ACHN (cell line): ENCODE data around the gene P2RY12.
A peak's percentile ranks its signal among the peaks of the same experiment; 100 is the strongest.

Experiments
- DNase-seq: peaks from one replicate; pipeline ENCODE4 v3.0.0-alpha.2; 2015
- in situ Hi-C: cut with HindIII; loops from 2 replicates; pipeline ENCODE4 v1.10.0; 2017; ENCODE audit warnings: low sequenced_read_pairs, low pct_ligation_motif_present, low pct_unique_long_range_greater_than_20kb

The P2RY12 gene

DNA sequence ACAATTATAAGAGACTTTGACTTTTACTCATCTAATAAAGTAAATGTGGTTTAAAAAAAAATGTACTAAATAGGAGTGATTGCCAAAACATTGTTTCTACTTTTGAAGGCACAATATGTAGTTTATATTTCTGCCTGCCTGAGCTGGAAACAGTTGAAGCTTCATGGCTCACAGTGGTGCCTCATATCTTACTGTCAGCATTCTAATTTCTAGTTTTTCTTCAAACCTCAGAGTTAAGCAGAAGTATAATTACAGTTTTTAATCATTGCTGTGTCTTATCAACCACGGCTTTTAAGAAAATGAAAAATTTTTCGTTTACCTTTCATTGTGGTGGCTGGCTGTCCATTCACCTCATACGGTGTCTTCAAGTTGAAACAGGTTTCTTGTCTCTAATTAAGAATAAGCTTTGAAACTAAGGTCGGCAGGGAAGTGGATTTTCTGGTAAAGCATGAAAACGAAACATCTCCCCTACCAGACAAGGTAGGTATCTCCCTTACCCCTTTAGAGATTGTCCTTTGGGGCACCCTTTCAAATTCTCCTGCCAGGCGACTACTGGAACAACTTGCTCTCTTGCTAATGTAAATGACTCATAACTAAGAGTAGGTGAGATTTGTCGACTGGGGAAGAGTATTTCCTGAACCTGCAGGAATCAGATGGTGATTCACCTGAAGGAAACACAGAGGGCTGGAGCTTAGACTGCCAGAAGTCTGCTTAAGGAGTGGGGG lies 68.1 kb downstream of the P2RY12 start, which contains the start of gene GPR87:
Gene GPR87 (minus strand): TSS at position 554 of the 725 bp plus-strand sequence. CDS start 16,720 bp downstream, outside the sequence.
- no peak for DNase-seq
- in situ Hi-C loops: no loop called here

DNA sequence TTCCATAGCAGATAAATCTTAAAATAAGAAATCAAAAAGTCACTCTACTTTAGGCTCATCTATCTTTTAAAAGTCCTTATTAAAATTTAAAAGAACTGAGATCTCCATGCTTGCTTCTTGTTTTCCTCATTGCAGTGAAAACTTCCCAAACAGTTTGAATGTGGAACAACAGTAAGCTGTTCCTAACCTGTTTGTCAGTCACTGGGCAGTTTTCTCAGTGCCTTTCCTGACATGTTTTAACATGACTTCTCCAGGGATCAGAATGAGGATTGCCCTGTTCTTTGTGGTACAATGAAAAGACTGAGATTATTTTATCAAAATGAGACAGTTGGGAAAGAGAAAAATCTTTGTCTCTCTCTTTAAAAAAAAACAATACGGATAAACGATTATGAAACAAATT lies 68.7 kb downstream of the P2RY12 start:
- no peak for DNase-seq
- in situ Hi-C loops: no loop called here

DNA sequence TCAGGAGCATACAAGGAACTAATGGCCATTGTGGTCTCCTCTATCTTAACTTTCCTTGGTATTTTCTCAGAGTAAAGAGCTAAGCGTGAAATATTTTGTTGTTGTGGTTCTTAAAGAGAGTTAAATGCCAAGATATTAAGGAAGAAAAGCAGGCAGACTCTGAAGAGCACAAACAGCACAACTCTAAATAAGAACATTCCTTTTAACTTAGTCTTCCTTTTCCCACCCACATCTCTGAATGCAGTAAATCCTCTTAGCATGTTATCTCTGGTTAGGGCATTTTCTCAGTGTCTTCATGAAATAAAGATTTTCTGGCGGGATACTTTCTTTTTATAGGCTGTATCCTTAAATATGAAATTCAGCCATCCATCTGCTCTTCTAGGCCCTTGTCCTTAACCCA lies 69.4 kb downstream of the P2RY12 start:
- in situ Hi-C loops: no loop called here
- DNase-seq: no peak

DNA sequence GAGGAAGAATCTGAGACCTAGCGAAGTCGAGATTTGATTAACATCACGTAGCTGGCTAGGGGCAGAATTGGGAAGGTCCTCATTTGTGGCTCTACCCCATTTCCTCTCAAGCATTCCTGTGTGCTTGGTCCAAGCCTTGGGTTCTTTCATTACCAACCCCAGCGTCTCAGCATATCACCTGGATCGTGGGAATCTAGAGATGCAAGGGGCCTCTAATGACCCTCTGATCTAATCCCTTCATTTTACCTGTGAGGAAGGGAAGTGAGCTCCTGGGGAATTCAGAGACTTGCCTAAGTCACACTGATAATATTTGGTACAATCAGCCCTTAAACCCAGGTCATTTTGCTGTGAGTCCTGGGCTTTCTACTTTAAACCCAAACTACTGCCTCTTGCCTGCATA lies 70.0 kb downstream of the P2RY12 start:
- in situ Hi-C loops: no loop called here
- DNase-seq: no peak

DNA sequence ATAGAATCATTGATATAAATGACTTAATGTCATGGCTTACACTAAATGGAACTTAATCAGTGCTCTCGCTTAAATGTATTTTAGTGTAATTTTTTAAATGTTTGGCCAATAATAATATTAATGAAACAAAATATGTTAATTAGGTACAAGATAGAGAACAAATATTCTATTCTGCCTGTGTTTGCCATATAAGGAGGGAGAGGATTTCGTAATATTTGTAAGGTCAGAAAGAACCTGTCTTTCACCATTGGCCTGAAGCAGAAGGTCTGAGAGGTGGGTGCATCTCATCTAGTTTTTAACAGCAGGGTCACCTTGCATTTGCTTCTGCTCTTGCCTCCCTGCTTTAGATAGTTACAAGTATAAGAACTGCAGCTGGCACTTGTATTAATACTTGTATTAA lies 70.4 kb downstream of the P2RY12 start:
- in situ Hi-C loops: no loop called here
- no peak for DNase-seq

DNA sequence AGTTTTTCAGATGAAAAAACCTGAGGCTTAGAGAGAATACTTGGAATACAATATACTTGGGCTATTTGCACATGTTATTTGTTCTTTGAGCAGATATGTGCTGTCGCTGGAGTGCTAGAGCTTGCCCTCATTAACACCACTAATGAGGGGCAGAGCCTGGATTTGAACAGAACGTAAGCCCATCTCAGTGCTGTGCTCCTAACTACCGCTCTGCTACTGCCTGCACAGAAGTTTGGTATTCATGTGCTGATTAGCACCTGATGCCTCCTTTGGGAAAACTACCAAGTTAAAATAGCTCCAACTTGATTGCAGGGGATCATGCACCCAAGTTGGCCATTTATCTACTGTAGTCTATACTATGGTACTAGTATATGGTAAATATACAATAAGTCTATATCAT lies 71.6 kb downstream of the P2RY12 start:
- in situ Hi-C loops: no loop called here
- DNase-seq: no peak

DNA sequence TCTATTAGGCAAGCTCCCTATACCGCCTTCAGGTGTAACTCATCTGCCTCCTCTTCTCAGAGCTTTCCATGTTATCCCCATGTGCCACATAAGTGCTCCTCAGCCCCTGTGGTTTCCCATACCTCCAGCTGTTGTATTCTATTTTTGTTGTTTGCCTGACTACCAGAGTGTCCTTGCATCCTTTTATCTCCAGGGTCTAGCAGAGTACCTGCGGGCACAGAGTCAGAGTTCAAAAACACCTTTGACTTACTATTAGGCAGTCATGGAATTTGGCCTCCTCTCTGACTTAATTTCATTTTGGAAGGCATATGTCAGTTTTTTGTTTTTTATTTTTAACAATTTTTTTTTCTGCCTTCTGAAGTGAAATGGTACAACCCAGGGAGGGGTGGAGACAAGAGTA lies 75.0 kb downstream of the P2RY12 start:
- DNase-seq: no peak
- in situ Hi-C loops: no loop called here

DNA sequence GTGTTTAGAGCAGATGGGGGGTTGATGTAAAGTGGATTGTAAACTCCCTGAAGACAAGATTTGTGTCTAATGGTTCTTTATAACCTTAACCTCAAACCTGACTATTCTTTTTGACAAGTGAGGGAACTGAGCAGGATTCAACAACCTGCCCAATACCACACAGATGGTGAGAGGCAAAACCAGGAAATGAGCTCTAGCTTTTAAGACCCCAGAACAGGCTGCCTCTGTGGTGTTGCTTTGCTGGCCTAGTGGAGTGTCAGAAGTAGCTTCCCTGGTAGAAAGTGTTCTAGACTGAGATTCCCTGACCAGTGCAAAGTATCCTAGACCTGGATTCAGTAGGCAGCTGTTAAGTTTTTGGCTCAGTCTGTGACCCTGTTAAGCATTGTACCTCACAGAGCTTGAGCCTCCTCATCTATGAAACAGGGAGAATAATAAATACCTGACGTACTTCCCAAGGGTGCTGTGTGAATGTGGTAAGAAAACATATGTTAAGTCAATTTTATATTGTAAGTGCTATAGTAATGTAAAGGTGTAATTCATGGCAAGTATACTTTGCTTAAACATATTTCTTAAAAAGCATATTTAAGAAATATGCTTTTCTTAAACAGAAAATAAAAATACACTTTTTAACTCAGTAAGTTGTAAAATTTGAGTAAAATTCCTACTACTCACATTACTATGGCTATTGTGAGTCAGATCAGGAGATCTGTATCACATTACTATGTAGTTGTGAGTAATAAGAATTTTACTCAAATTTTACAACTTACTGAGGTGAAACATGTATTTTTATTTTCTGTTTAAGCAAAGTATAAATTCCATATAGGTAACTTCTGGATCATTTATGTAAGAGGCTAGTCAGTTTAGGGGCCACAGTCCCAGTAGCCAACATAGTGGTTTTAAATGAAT lies 76.7 kb downstream of the P2RY12 start:
- in situ Hi-C loops: no loop called here
- DNase-seq: no peak

DNA sequence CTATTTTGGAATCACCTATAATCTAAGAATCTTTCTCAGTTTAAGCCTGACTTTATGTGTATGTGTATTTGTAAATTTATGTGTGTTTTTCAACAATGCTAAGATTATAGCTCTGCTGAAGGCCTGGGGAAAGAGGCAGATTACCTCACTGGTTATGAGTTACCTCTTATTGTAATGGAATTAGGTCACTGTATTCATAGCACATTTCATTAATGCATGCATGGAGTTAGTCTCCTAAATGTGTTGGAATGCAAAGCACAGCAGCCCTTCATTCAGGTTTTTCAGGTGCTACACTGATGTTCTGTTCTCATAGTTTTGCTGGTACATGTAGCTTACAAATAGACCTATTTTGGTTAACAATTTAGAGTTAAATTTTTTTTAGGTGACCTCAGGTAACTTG lies 77.4 kb downstream of the P2RY12 start:
- in situ Hi-C loops: no loop called here
- DNase-seq: no peak

DNA sequence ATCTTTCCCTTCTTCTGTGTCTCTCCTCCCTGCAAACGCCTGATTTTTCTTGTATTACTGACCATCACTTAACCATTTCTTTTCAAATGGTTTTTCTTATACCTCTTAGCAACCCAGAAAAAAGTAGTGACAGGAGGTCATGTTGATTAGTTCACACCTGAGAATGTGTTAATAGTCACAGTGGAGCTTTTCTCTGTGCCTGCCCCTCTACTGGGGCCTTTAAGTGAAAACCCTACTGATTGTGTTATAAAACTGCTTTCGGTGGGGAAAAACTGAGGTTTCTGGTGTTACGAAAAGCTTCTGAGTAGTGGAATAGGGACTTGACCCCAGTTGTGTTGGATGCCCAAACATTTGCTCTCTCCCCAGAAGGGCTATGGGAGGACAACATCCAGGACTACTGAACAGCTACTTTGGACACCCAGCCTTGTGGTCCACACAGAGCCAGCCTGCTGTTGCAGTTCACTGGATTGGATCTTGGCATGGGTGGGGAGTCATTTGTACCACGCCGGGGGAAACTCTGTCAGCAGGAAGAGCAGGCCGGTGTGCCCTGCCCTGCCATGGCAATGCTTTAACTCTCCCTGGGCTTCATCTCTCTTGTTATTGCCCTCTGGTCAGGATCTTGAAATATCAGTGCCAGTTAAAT lies 78.3 kb downstream of the P2RY12 start:
- DNase-seq: no peak
- in situ Hi-C loops: no loop called here

DNA sequence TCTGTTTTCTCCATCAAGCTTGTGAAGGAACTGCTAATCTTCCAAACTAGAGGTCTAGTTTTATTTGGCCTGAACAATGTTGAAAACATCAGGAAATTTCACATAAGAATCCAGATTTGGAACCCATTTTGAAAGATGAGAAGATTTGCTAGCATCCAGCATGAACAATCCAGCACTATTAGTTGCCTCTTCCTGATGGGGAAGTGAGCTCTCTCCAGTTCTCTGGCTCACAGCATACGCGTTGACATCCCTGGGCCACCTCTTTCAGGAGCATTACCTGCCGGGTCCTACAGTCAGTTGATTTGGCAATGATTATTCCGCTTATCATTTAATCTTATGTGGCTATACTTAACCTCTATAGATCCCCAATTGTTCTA lies 78.8 kb downstream of the P2RY12 start:
- in situ Hi-C loops: no loop called here
- DNase-seq: peak; percentile 14

DNA sequence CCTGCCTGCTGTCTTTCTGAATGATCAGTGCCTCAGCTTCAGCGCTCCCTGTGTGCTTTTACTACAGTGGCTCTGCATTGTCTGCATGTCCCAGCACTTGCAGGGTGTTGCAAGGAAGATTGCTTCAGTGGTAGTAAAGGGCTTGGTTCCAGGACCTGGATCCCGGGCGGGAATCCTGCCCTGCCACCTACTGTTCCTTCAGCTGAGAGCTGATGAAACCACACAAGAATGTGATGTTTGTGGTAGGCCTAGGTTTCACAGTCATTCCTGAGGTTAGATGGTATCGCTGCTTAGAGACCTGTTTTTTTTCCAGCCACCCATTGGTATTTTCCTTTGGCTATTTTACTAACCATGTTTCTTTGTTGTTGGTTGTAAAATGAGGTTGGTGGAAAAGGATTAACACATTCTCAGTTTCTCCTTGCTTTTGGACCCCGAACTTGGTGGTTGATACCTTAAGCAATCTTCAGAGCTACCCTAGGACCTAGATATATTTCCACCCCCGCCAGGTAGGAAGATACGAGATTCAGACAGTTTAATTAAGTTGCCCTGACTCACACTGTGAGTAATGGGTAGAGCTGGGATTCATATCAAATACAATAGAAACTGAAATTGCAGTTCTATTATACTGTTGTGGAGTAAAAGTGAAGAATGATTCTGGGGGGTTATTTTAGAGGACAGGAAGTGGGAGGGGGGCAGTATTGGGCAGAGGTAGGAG lies 79.3 kb downstream of the P2RY12 start:
- DNase-seq: peak; percentile 94
- in situ Hi-C loops: no loop called here

DNA sequence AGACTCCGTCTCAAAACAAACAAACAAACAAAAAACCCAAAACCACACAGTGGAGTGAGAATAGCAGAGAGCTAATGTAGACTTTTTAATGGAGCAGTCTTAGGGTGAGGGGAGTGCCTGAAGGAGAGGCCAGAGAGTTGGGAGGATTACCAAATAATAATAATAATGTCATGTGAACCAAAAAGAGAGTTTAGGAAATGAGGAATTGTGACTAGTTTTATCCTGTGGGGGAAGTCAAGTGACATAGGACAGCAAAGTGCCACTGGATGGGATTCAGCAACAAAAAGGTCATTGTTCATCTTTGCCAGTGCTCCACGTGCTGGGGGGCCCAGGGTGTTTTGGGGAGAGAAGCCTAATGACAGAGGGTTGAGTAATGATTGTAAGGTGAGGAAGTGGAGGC lies 80.8 kb downstream of the P2RY12 start:
- DNase-seq: no peak
- in situ Hi-C loops: no loop called here

DNA sequence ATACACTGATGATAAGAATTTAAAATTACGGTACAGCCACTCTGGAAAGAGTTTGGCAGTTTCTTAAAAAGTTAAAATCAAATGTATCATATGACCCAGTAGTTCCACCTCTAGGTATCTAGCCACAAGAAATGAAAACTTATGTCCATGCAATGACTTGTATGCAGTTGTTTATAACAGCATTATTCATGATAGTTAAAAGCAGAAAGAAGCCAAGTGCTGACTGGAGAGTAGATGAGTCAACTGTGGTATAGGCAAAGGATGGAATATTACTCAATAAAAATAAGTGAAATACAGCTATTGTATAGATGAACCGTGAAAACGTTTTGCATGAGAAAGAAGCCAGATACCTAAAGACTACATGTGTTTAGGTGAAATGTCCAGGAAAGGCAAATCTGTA lies 82.8 kb downstream of the P2RY12 start:
- no peak for DNase-seq
- in situ Hi-C loops: no loop called here

DNA sequence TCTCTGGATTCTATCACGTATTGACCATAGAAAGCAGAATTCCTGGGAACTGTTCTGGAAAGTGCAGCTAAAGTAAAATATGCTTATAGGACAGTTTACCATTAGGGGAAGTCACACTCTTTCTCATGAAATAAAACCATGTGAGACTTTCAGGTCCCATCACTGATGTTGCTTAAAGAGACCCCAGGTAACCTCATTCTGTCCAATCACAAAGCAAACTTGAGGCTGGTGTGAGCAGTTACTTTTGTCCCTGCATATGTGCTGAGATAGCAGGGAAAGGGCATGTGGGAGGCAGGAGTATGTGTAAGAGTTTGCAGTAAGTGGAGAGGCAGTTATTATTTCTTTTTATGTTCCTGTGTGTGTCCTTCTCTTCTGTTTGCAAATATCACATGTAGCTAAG lies 84.0 kb downstream of the P2RY12 start:
- no peak for DNase-seq
- in situ Hi-C loops: no loop called here

DNA sequence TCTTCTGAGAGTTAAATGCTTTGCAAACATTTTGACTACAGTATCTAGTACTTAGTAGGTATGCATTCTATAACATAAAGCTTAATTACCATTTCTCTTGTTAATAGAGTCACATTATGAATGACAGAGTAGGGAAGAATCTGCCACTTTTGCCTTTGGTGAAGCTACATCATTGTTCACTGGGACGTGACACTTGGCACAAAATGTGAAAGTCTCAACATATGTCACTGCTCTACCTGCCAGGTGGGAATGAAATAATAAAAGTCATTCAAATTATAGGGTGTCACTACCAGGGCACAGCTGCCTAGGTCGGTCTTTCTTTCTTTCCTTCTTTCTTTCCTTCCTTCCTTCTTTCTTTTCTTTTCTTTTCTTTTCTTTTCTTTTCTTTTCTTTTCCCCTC lies 85.5 kb downstream of the P2RY12 start:
- in situ Hi-C loops: no loop called here
- no peak for DNase-seq

DNA sequence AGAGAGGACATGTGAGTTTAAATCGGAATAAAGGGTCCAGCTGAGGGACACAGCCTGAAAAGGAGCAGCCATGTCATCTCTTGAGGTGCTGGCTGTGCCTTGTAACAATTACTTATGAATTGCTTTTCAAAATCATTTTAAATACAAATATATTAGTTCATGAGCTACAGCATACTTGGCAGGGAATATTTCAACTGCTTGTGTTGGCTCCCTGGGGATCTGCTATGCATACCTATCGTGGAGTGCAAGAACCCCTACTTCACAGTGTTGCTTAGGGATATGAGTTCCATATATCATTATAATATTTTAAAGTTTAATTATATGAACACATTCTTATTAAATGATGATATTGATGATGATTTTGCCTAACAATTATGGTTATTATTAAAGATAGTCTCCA lies 87.1 kb downstream of the P2RY12 start:
- no peak for DNase-seq
- in situ Hi-C loops: no loop called here

DNA sequence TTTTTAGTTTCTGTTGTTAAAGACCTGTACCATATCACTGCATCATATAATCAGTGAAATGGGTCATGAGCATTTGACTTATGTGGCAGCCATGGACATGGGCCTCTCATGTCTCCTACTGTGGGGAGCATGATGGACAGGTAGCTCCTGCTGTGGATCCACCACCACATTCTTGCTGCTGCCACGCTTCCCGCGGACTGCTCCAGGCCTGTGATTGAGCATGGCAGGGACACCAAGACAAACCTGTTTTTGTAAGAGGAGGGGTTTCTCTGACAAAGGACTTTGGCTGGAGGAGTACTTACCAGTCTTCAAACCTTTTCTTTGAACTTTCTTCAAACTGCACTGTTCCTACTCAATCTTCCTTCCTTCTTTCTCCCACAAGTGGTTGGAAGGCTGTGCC lies 88.3 kb downstream of the P2RY12 start:
- in situ Hi-C loops: no loop called here
- no peak for DNase-seq

DNA sequence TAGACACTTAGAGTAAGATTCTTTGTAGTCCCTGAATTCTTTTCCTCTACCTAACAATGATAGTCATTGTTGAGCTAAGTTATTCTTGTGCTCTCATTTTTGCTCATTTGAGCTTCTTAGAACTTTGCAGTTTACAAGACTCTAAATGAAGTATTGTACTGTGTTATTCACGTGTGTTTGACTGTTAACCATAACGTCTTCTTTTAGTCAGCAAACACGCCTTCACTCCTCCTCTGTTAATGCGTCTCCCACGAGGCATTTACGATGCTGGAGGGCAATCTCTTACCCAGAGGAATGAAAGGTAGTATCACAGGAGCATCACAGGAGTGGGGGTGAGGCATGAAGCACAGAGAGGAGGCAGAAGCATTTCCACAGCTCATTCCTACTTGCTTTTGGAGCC lies 91.4 kb downstream of the P2RY12 start:
- in situ Hi-C loops: no loop called here
- no peak for DNase-seq
